Stimulated activated CD8-positive, alpha-beta memory T cell treated with anti-CD3 and anti-CD28 coated beads, Interleukin-12 subunit alpha, Interleukin-12 subunit beta, amount 100 ng/mL, for 1 hour (primary cell): ENCODE measurements around the gene GATAD2A.

Source experiments
- DNase-seq: peaks from one replicate; pipeline ENCODE4 v3.0.0-alpha.2; 2020; ENCODE audit warnings: low read depth

GATAD2A gene

DNA sequence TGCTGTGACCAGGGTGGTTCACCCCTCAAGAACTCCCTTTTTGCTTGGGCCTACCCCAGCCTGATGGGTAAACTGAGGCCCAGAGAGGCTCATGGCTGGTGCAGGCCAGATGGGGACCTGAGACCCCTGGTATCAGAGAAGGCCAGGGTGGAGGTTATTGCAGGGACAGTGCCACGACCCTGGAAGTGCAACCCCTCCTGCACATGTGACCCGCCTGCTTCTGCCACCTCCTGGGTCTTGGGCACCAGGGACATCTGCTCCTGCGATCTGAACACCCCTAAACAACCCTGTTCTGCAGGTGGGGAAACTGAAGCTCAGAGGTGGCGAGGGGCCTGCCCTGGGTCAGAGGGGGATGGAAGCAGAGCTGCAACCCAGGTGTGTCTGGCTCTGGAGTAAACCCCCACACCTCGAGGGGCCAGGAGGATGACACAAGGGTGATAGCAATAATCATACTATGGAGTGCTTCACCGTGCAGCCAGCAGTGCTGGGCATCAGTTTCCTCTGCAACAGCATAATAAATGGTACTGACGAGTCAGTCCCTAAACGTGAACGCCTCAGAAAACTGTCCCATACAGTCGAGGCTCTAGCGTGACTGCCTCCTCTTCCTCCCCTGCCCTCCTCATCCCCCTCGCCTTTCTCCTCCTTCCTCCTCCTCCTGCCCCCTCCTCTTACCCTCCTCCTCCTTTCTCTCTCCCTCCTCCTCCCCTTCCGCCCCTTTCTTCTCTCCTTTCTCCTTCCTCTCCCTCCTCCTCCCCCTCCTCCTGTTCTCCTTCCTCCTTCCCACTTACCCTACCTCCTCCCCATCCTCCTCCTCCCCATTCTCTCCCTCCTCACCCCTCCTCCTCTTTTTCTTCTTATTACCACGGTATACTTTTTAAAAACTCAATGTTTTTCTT, 127.6 kb downstream of the GATAD2A start:
- DNase-seq = no peak

DNA sequence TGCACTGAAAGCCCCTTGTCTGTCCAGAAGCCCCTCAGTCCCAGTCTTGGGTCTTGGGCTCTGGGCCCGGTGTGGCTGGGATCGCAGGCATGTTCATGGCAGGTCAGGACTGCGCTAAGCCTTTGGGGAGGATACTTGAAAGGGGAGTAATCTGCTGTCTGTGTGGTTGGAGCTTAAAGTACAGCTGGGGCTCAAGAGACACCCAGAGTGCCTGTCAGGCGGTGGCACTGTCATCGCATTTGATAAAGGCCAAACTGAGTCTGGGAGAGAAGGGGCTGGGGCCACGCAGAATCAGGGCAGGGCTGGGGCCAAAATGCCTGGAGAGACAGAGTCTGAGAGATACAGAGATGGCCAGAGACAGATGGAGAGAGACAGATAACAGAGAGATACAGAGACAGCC, 128.4 kb downstream of the GATAD2A start:
- no peak for DNase-seq

DNA sequence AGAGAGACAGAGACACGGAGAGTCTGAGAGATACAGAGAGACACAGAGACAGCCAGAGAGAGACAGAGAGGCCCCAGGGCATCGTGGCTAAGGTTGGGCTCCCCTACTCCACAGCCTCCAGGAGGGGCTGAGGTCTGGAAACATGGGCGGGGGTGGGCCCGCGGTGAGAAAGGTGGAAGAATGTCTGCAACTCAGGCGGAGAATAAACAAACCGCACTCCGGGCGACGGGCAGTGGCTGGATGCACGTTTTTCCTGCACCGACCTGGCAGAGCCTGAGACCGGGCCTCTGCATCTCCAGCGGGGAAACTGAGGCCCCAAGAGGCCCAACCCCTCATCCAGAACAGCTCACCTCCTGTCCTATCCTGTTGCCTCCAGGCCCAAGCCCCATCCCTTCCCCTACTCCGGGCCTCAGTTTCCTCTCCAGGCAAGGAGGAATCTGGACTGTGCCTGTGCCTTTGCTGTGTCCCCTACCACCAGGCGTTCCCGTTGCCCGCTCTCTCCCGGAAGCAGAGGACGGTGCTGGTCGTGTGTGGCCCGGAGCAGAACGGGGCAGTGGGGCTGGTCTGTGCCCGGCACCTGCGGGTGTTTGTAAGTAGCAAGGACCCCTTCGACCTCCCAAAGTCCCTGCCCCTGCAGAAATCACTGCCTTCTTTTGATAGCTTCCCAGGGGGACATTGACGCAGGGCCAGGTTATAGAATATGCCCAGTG, 129.2 kb downstream of the GATAD2A start:
- no peak for DNase-seq

GRCh38 chr19:19535311-19536191, 130.1 kb downstream of the GATAD2A start:
- no peak for DNase-seq

- DNase-seq = no peak
These were observed 131.9 kb downstream of the GATAD2A start for GRCh38 chr19:19537075-19538048.

GRCh38 chr19:19538061-19538784, 132.7 kb downstream of the GATAD2A start, which contains the start of gene CILP2:
TSS of gene CILP2 (plus strand) at chr19:19538265. CDS start at chr19:19538350, 85 bp downstream.
- no peak for DNase-seq

GRCh38 chr19:19538785-19539166, 133.3 kb downstream of the GATAD2A start:
- DNase-seq = no peak

- no peak for DNase-seq
These were observed 134.2 kb downstream of the GATAD2A start for GRCh38 chr19:19539698-19540063.

GRCh38 chr19:19540064-19540714, 134.7 kb downstream of the GATAD2A start:
- peak; percentile 27 for DNase-seq

GRCh38 chr19:19540715-19541515, 135.4 kb downstream of the GATAD2A start:
- DNase-seq = peak; percentile 48

- no peak for DNase-seq
These were observed 136.1 kb downstream of the GATAD2A start for GRCh38 chr19:19541616-19542015.

DNA sequence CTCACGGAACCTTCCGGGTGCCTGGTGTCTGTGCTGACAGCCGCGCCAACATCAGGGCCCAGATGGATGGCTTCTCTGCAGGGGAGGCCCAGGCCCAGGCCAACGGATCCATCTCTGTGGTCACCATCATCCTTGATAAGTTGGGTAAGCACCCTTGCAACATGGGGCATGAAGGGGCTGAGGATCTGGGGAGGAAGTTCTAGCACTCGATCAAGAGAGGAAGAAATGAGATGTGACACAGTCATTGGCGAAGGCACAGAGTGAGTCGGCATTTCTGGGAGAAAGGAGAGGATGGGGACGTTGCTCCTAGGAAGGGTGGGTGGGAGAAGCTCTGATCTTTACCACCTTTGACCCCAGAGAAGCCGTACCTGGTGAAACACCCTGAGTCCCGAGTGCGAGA, 137.0 kb downstream of the GATAD2A start:
- DNase-seq = no peak

GRCh38 chr19:19543101-19543500, 137.6 kb downstream of the GATAD2A start:
- DNase-seq = no peak

DNA sequence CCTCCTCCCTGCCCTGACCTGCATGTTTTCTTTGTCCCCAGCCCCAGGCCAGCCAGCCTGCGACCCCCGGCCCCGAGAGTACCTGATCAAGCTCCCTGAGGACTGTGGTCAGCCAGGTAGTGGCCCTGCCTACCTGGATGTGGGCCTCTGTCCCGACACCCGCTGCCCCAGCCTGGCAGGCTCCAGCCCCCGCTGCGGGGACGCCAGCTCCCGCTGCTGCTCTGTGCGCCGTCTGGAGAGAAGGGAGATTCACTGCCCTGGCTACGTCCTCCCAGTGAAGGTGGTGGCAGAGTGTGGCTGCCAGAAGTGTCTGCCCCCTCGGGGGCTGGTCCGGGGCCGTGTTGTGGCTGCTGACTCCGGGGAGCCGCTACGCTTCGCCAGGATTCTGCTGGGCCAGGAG, 138.2 kb downstream of the GATAD2A start:
- DNase-seq = no peak

GRCh38 chr19:19544257-19544953, 138.9 kb downstream of the GATAD2A start:
- no peak for DNase-seq

DNA sequence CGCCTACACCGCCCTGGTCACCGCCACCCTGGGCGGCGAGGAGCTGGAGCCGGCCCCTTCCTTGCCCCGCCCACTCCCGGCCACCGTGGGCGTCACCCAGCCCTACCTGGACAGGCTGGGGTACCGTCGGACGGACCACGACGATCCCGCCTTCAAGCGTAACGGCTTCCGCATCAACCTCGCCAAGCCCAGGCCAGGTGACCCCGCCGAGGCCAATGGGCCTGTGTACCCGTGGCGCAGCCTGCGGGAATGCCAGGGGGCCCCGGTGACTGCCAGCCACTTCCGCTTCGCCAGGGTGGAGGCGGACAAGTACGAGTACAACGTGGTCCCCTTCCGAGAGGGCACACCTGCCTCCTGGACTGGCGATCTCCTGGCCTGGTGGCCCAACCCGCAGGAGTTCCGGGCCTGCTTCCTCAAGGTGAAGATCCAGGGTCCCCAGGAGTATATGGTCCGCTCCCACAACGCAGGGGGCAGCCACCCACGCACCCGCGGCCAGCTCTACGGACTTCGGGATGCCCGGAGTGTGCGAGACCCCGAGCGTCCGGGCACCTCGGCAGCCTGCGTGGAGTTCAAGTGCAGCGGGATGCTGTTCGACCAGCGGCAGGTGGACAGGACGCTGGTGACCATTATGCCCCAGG, 139.6 kb downstream of the GATAD2A start:
- no peak for DNase-seq

DNA sequence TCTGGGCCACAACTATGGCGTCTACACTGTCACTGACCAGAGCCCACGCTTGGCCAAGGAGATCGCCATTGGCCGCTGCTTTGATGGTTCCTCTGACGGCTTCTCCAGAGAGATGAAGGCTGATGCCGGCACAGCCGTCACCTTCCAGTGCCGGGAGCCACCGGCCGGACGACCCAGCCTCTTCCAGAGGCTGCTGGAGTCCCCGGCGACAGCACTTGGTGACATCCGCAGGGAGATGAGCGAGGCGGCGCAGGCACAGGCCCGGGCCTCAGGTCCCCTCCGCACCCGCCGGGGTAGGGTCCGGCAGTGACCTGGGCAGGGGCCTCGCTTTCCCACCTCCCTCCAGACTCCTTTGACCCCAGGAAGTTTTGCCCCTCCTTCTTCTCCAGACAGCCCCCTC, 140.2 kb downstream of the GATAD2A start:
- no peak for DNase-seq

GRCh38 chr19:19546751-19547162, 141.3 kb downstream of the GATAD2A start:
- DNase-seq = no peak
